Adipose tissue (tissue), 3 donors: ENCODE data around the gene MYRIP. TPM values are rescaled to one million over a fixed set of nuclear protein-coding genes. Genes with fewer than 3 reads are reported as not detected.
"Not testable (repeated sequence)": the region's sequence is repeated elsewhere in the genome, so short reads cannot be mapped to it uniquely, and the experiment has no call there.

Source experiments
- H3K27ac ChIP-seq: one replicate; pipeline ENCODE4 v1.5.1; 2013; ENCODE audit warnings: low read depth, low read length
- WGBS, 3 donors: extraction: QIAGEN DNeasy Blood & Tissue Kit; methylation state at CpG; one replicate each; pipeline ENCODE4 v1.1.7; 2013; 5-methylcytosine and 5-hydroxymethylcytosine counted together
- polyA plus RNA-seq, 3 donors: library from polyadenylated mRNA; stranded (reverse); fragments of 200-250 nt; gene quantifications; one replicate each; pipeline ENCODE4 v1.2.3, GENCODE V29; 2013
- donor health status: healthy with polysubstance abuse.
- donor health status: Bipolar disorder and iron deficiency.
- donor health status: healthy.

MYRIP gene
- polyA plus RNA-seq, 3 donors = 1.1 to 3.1 (median 2.7) TPM

DNA sequence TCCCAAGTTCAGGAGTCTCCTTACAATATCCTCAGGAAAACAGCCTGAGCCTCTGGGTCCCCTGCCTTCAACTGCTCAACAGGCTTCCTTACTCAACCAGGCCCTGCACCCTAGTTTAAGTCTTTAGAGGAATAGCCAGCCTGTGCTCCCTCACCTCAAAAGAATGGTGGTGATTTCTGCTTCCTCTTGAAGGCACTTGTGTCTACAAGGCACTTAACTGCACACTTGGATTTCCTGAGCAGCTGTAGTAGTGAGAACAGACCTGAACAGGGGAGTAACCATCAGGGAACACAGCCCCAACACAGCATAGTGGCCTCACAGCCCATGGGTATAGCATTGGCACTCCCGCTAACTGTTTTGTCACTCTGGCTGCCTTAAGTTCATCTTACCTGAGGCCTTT is 244.3 kb downstream of the MYRIP start:
- 91 to 96% (median 94%) methylated on average over 1 of the region's 1 CpG for WGBS, 3 donors
- H3K27ac ChIP-seq = no peak overlapping the region

DNA sequence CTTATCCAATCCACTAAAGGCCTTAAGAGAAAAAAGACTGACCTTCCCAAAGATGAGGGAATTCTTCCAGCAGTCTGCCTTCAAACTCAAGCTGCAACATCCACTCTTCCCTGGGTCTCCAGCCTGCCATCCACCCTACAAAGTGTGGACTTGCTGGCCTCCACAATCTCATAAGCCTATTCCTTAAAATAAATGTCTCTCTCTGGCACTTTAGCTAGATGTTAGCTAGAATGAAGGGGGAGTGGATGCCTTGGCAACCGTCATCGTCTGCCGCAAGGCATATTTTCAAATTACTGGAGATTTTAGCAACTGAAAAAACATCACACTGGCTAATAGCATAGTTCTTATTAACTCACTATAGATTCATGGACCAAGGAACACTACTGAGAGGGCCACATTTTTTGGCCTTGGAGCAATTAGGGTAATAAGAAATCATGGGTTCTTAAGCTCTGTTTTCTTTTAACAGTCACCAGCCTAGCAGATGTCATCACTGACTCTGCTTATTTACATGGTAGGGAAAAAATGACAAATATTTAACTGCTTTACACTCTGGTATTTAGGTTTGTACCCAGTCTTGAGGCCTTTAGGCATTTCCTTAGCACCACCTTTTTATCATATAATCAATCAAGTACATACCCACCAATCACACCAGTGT is 245.3 kb downstream of the MYRIP start:
- WGBS, 3 donors = 66 to 87% (median 76%) methylated on average over 3 of the region's 3 CpGs
- H3K27ac ChIP-seq = no peak overlapping the region

DNA sequence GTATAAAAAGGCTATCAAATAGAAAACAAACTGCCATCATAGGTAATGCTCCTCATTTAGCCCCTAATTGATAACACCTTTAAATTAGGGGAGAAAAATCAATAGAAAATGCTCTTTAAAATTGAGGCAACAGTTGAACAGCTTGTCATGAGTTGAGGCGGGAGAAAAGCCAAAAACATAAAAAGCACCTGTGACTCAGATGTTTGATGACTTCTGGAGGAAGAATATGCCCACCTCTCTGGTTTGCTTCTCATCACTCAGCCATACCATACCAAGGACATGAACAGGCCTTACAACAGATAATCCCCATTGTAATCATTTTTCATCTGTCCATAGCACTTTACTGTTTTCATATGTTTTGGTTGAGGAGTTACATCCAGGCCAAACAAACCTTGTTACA is 246.0 kb downstream of the MYRIP start:
- 94% methylated on average over 1 of the region's 1 CpG for WGBS, 3 donors
- no peak overlapping the region for H3K27ac ChIP-seq

DNA sequence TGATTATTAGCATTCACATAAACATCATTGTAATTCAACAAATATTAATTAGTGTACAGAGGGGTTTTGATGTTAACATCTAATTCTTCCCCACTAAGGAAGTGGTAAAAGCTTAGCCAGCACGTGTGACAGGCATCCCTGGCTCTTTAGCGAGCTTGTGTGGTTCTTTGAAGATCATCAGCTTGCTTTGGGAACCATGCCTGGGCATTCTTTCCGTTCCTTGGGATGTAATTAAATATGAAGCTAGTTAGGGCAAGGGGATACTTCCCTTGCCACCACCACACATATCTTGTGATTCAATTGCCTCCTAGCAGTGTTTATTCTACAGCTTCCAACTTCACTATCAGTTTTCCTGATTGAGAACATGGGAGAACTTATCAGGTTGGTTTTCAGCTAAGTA is 246.5 kb downstream of the MYRIP start:
- WGBS, 3 donors = 58 to 80% (median 78%) methylated on average over 3 of the region's 3 CpGs
- H3K27ac ChIP-seq = no peak overlapping the region

DNA sequence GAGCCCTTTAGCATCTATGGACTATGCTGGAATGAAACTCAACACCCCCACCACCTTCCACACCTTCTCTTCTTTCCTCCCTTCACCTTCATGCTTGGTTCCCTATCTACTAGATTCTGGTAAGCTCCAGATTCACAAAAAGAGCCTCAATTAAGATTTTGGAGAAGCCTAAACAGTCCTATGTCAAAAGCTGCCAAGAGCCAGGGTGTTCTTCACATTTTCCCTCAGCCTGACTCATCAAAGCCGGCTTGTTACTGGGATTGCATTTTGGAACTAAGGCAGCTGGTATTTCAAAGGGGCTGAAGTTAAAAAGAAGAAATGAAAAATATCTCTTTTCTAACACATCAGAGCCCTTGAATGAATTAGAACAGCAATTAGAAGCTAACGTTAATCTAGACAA is 247.7 kb downstream of the MYRIP start:
- no peak overlapping the region for H3K27ac ChIP-seq
- WGBS, 3 donors = 76 to 93% (median 85%) methylated on average over 2 of the region's 2 CpGs

DNA sequence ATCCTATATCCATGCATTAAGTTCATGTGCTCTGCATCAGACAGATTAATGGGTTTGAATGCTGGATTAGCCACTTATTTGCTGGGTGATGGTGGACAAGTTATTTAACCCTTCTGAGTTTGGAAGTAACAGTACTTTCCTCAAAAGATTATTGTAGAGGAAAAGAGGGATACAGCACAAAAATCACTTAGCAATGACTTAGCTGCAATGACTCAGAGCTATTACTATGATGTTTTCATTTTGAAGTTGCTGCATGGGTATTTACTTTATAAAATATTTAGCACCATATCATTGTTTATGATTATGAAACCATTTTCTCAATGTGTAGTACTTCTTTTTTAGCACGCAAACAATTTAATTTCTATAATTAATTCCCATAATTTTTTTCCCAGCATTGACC is 248.4 kb downstream of the MYRIP start:
- 92 to 98% (median 96%) methylated on average over 1 of the region's 1 CpG for WGBS, 3 donors
- no peak overlapping the region for H3K27ac ChIP-seq

DNA sequence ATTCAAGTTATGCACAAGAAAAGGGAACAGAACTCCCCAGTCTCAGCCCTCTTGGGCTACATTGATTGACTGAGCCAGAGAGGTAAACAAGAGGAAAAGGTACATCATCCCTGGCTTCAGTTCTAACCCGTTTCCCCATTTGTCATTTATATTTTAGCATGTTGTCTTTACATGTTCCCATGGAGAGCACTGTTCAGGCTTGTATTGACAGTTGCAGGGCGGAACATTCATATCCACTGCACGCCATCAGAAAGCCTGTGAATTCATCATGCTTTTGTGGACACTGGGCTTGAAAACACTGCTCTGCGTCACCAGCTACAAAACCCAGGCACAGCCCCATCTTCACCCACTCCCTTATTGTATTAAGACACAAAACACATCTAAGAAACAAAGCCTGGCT is 259.2 kb downstream of the MYRIP start:
- no peak overlapping the region for H3K27ac ChIP-seq
- 83 to 88% (median 84%) methylated on average over 4 of the region's 4 CpGs for WGBS, 3 donors

DNA sequence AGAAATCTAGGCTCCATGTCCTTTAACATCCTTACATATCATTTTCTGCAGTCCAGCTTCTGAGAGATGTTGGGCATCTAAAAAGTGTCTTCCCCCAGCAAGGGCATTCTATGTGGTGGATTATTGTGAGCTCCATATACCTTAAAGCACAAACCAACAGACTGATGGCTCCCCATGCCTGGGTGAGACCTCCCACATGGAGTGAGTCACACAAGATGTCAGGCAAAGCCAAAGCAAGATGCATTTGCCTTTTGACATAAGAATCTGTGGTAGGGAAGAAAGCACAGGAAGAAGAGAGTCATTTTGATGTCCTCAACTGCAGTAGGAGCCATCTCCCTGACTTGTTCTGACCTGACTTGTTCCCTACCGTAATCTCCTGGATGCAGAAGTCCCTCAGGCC is 261.4 kb downstream of the MYRIP start:
- H3K27ac ChIP-seq = no peak overlapping the region
- WGBS, 3 donors = 96 to 98% (median 96%) methylated on average over 1 of the region's 1 CpG

DNA sequence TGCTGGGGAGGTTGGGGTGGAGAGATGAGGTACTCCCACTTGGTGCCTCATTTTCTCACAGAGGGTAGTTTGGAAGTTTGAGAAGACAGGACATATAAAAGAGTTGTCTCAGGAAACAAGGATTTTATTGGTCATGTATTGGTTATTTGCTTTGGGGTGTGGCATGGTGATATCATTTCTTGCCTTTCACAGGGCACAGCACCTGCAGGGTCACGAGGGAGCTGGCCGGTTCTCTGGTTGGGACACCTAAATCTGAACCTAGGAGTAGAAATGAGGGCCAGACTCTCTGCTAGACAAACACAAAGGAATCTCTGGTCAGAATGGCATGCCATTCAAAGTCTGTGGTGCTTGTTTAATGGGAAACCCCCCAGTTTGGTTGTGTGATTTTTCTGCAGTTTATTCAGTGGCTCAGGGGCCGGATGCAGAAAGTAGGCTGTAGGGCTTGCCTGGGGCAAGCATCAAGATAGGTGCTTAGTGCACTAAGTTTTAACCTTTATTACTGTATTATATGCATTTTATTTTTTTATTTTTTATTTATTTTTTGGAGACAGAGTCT is 262.4 kb downstream of the MYRIP start:
- 81 to 92% (median 90%) methylated on average over 3 of the region's 3 CpGs for WGBS, 3 donors
- H3K27ac ChIP-seq = no peak overlapping the region

DNA sequence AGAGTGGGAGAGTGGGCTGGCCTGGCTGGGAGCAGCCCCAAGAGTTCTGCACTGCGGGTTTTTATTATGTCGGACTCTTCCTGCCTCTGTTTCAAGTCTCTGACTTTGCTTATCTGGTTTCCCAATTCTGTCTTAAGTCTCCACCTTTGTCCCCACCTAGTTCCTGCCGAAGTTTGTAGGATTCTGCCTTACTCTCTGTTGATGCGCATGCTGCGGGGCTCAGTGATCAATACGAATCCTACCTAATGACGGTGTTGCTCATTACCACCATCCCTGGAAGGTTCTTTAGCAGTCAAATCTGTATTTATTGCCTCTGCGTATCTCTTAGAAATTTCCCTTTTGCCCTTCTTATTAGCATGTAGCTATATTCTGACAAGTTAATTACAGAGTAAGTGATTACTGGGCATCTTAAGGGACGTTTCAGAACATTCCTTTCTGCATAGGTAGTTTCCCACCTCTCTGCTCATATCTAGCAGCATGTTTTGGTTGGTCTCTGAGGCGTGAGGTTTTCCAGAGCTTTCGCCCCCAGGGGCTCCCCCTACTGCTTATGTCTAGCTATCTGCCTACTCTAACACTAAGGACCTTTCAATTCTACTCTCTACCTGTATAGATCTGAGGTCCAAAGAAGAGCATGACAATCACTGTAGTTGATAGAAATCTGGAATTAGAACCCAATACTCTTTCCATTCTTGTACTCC is 264.1 kb downstream of the MYRIP start:
- H3K27ac ChIP-seq = no peak overlapping the region
- WGBS, 3 donors = 70 to 85% (median 71%) methylated on average over 11 of the region's 11 CpGs

DNA sequence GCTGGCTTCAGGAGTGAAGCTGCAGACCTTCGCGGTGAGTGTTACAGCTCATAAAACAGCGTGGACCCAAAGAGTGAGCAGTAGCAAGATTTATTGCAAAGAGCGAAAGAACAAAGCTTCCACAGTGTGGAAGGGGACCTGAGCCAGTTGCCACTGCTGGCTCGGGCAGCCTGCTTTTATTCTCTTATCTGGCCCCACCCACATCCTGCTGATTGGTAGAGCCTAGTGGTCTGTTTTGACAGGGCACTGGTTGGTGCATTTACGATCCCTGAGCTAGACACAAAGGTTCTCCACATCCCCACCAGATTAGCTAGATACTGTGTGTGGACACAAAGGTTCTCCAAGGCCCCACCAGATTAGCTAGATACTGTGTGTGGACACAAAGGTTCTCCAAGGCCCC is 267.7 kb downstream of the MYRIP start:
- 82 to 92% (median 86%) methylated on average over 6 of the region's 6 CpGs for WGBS, 3 donors
- not testable (repeated sequence) for H3K27ac ChIP-seq

DNA sequence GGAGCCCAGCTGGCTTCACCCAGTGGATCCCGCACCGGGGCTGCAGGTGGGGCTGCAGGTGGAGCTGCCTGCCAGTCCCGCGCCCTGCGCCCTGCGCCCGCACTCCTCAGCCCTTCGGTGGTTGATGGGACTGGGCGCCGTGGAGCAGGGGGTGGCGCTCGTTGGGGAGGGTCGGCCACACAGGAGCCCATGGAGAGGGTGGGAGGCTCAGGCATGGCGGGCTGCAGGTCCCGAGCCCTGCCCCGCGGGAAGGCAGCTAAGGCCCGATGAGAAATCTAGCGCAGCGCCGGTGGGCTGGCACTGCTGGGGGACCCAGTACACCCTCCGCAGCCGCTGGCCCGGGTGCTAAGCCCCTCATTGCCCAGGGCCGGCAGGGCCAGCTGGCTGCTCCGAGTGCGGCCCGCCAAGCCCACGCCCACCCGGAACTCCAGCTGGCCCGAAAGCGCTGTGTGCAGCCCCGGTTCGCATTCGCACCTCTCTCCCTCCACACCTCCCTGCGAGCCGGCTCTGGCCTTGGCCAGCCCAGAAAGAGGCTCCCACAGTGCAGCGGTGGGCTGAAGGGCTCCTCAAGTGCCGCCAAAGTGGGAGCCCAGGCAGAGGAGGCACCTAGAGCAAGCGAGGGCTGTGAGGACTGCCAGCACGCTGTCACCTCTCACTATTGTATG is 268.6 kb downstream of the MYRIP start:
- not testable (repeated sequence) for H3K27ac ChIP-seq
- WGBS, 3 donors = 96 to 98% (median 98%) methylated on average over 41 of the region's 41 CpGs

DNA sequence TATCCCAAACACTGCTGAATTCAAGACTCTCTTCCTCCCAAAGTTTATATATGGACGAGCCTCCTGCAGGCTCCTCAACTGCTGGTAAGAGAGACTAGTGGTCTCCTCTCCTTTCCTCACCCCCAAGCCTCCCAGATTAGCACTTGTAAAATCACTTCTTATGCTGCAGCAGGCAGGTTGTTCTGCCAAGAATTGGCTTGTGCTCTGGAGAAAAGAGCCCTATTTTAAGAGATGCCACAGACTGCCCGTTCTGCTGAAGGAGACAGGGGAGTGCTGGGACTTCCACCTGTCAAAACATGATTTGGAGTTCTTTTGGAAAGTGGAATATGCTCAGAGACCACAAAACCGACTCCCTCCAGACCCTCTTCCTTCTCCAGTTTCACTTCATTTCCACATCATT is 269.2 kb downstream of the MYRIP start:
- no peak overlapping the region for H3K27ac ChIP-seq
- 70 to 89% (median 78%) methylated on average over 3 of the region's 3 CpGs for WGBS, 3 donors

DNA sequence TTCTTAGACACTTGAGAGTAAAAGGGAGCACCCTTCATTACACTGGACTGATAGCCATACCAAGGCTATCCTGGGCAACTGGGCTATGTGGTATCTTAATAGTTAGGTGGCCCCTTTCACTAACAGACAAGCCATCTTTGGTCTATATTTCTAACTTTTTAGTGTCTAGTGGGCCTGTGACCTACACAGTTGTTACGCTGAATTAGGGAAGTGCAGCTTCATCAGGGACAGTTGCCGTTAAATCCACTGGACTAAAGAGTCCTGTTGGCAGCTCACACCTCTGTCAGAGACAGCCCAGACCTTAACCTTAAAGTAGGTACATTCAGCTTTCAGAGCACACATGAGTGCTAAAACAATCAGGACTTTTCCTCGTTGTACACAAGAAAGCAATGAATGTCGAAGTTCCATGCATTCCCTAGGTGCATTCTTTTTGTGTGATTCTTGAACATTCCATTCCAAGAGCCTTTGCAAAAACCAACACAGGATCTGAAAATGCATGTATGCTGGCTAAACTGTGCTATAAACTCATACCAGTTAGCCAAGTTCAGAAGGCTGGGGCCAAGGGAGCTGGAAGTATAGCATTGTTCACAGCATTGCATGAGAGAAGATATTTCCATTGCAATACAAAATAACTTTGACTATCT is 269.9 kb downstream of the MYRIP start:
- WGBS, 3 donors = 78 to 91% (median 85%) methylated on average over 4 of the region's 4 CpGs

DNA sequence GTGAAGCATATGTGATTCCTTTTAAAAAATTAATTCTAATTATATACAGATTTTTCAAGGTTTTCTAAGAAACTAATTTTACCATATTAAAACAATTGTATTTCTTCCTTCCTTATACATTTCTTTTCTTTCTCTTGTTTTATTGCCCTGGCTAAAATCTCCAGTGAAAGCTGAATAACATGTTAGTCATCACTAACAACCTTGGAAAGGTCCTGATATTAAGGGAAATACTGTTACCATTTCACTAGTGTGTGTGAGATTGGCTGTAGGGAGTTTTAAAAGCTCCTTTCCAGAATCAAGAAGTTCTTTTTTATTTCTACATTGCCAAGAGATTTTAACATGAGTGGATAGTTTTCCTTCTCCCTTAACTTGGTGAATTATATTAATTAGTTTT is 270.4 kb downstream of the MYRIP start:
- no peak overlapping the region for H3K27ac ChIP-seq

More for the DNA sequence above, 269.9 kb downstream of the MYRIP start:
- H3K27ac ChIP-seq = no peak overlapping the region

DNA sequence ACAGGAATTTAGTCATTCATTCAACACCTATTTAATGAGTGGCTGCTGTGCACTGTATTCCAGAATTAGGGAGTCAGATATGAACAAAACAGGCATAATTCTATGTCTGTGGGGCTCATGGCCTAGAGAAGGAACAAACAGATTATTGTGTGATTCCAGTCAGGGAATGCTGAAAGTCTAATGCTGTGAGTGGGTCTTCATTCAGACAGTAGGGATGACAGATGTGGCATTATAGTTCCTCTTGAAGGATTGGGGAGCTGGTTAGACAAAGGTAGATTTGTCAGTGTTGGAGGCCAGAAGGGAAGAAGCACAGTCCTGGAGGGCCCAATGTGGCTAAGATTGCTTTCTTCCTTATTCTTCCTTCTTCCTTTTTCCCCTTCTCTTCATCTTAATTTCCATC is 273.7 kb downstream of the MYRIP start:
- no peak overlapping the region for H3K27ac ChIP-seq

DNA sequence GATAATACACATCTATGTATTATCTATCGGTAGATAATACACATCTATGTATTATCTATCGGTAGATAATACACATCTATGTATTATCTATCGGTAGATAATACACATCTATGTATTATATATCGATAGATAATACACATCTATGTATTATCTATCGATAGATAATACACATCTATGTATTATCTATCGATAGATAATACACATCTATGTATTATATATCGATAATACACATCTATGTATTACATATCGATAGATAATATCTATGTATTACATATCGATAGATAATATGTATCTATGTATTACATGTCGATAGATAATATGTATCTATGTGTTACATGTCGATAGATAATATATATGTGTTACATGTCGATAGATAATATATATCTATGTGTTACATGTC is 275.0 kb downstream of the MYRIP start:
- WGBS, 3 donors = 97 to 98% (median 98%) methylated on average over 6 to 12 of the region's 12 CpGs
- H3K27ac ChIP-seq = not testable (repeated sequence)

DNA sequence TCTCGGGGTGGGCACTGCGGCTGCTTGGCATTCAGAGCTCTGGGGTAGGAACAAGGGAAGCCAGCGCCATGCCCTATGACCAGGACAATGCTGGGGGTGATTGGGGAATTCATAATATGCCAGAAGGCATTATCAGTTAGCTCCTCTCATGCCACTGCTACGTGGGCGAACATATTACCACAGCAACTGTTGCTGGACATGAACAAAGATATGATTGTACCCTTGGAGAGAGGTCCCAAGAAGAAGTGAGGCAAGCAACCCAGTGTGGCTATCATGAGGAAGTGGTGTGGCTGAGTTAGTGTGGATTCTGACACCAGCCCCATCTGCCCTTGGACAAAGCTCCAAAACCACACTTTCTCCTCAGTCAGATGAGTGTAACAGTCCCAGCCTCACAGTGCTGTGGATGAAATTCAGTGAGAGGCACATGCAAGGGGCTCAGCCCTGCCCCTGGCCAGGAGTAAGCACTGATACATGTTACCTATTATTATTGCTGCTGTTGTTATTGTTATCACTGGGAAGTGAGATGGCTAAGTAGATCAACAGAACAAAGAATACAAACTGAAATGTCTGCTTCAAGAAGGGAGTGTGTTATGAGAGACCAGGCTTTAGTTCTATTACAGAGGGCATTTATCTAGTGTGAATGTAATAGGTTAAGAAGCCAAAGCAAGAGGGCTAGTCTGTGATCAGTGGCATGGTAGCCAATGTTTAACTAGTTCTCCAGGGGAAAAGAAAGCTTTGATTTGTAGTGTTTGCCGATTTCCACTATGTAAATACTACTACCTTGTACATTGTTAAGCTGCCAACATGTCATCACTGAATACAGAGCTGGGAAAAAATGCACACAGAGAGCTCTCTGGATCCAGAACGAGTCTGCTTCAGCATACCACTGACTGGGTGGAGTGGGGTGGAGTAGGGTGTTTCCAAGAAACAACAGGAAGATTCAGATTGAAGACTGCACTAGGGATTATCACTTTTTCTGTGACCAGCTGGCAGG is 277.8 kb downstream of the MYRIP start:
- WGBS, 3 donors = 63 to 83% (median 76%) methylated on average over 7 of the region's 7 CpGs
- no peak overlapping the region for H3K27ac ChIP-seq
